IMR-90 (cell line): ENCODE results near the gene POU2F1. TPM values are rescaled to one million over a fixed set of nuclear protein-coding genes. Genes with fewer than 3 reads are reported as not detected.

Experiments used
- ATAC-seq: fragments of 200-7000 bp; cut with Tn5 transposase; 2 replicates; pipeline ENCODE4 v1.9.1; 2020; ENCODE audit warnings: low read depth, mild to moderate bottlenecking, moderate library complexity
- BruUV-seq: library from RNA; stranded (reverse); fragments of 400-500 nt; replicated peaks from 2 replicates; lab custom pipeline; 2021; lab: Mats Ljungman, UMichigan
- CTCF ChIA-PET: fragments of 300-600 bp; formaldehyde crosslinking; extraction: SDS; loops from one replicate; lab custom pipeline; 2021; ENCODE audit warnings: antibody characterized with exemption; lab: Yijun Ruan, JAX
- POLR2A ChIA-PET: fragments of 300-600 bp; sonication (Branson Sonifier 250); formaldehyde crosslinking; loops from one replicate; lab custom pipeline; 2022; ENCODE audit warnings: antibody characterized with exemption; ENCODE audit not compliant: unreplicated experiment; lab: Charles Lee
- DNase-seq: peaks from one replicate; pipeline ENCODE4 v3.0.0; 2013
- H2AFZ ChIP-seq: replicated peaks from 2 replicates; pipeline ENCODE3; 2013; ENCODE audit warnings: low read length, mild to moderate bottlenecking; ENCODE audit not compliant: poor library complexity
- H2AK5ac ChIP-seq: 2 replicates; pipeline ENCODE4 v1.6.1; 2013; ENCODE audit warnings: low read depth, low read length, inconsistent platforms
- H2AK9ac ChIP-seq: replicated peaks from 2 replicates; pipeline ENCODE3; 2013; ENCODE audit warnings: mild to moderate bottlenecking, low read depth, low read length, moderate library complexity; ENCODE audit not compliant: poor library complexity
- H2BK120ac ChIP-seq: 2 replicates; pipeline ENCODE4 v1.6.1; 2013; ENCODE audit warnings: low read depth, low read length, inconsistent platforms
- H2BK15ac ChIP-seq: 3 replicates; pipeline ENCODE4 v1.6.1; 2013; ENCODE audit warnings: low read depth, low read length, inconsistent platforms
- H2BK20ac ChIP-seq: 2 replicates; pipeline ENCODE4 v1.6.1; 2013; ENCODE audit warnings: low read depth, mild to moderate bottlenecking, inconsistent platforms, low read length, moderate library complexity
- H2BK5ac ChIP-seq: 2 replicates; pipeline ENCODE4 v1.6.1; 2013; ENCODE audit warnings: mild to moderate bottlenecking, low read depth, low read length, inconsistent platforms; ENCODE audit not compliant: poor library complexity, severe bottlenecking
- H3K14ac ChIP-seq: replicated peaks from 2 replicates; pipeline ENCODE4 v1.6.1; 2013; ENCODE audit warnings: low read depth, low read length, inconsistent platforms
- H3K18ac ChIP-seq: 2 replicates; pipeline ENCODE4 v1.6.1; 2013; ENCODE audit warnings: low read depth, low read length, control low read depth
- H3K23ac ChIP-seq: 2 replicates; pipeline ENCODE4 v1.6.1; 2013; ENCODE audit warnings: low read depth, low read length, inconsistent platforms
- H3K27ac ChIP-seq: 2 replicates; pipeline ENCODE4 v1.5.1; 2013; ENCODE audit warnings: mild to moderate bottlenecking, control low read depth, low read length; ENCODE audit not compliant: insufficient read depth
- H3K27me3 ChIP-seq: 2 replicates; pipeline ENCODE4 v1.6.1; 2013; ENCODE audit warnings: low read length; ENCODE audit not compliant: control insufficient read depth, insufficient read depth
- H3K36me3 ChIP-seq: 2 replicates; pipeline ENCODE4 v1.6.1; 2013; ENCODE audit warnings: low read length, mixed read lengths; ENCODE audit not compliant: control insufficient read depth, insufficient read depth
- H3K4ac ChIP-seq: 2 replicates; pipeline ENCODE4 v1.6.1; 2013; ENCODE audit warnings: low read depth, low read length, inconsistent platforms
- H3K4me1 ChIP-seq: 2 replicates; pipeline ENCODE4 v1.6.1; 2013; ENCODE audit warnings: low read length, mixed read lengths; ENCODE audit not compliant: control insufficient read depth, insufficient read depth
- H3K4me2 ChIP-seq: 2 replicates; pipeline ENCODE4 v1.6.1; 2013; ENCODE audit warnings: low read depth, mild to moderate bottlenecking, control low read depth, low read length, moderate library complexity
- H3K4me3 ChIP-seq: 2 replicates; pipeline ENCODE4 v1.5.1; 2013; ENCODE audit warnings: low read depth, mild to moderate bottlenecking, control low read depth, low read length, moderate library complexity; ENCODE audit not compliant: insufficient read depth
- H3K56ac ChIP-seq: 2 replicates; pipeline ENCODE4 v1.6.1; 2013; ENCODE audit warnings: low read length, inconsistent platforms; ENCODE audit not compliant: insufficient read depth; ENCODE audit errors: extremely low read depth
- H3K79me1 ChIP-seq, 2 experiments: 2 replicates each; pipeline ENCODE4 v1.6.1; 2013; ENCODE audit warnings: low read length in 2 of 2, inconsistent platforms in 1 of 2, low read depth in 1 of 2
- H3K9ac ChIP-seq: 2 replicates; pipeline ENCODE4 v1.6.1; 2013; ENCODE audit warnings: low read depth, low read length, control low read depth
- H3K9me1 ChIP-seq: 2 replicates; pipeline ENCODE4 v1.6.1; 2013; ENCODE audit warnings: low read length, inconsistent platforms; ENCODE audit not compliant: insufficient read depth
- H3K9me3 ChIP-seq: 2 replicates; pipeline ENCODE4 v1.6.1; 2013; ENCODE audit warnings: low read length; ENCODE audit not compliant: control insufficient read depth, insufficient read depth
- H4K20me1 ChIP-seq: 2 replicates; pipeline ENCODE4 v1.6.1; 2013; ENCODE audit warnings: low read length, inconsistent platforms; ENCODE audit not compliant: insufficient read depth
- H4K5ac ChIP-seq: 2 replicates; pipeline ENCODE4 v1.6.1; 2013; ENCODE audit warnings: mild to moderate bottlenecking, low read depth, low read length, control low read depth
- H4K8ac ChIP-seq, 2 experiments: 2 replicates each; pipeline ENCODE4 v1.6.1; 2013; ENCODE audit warnings: low read depth in 2 of 2, low read length in 2 of 2, control low read depth in 1 of 2, inconsistent platforms in 1 of 2
- H4K91ac ChIP-seq: 2 replicates; pipeline ENCODE4 v1.6.1; 2013; ENCODE audit warnings: low read depth, low read length, inconsistent platforms; ENCODE audit not compliant: insufficient read depth
- CEBPB ChIP-seq: IDR thresholded peaks from 2 replicates; pipeline ENCODE4 v1.6.1; 2012; ENCODE audit warnings: low read depth, low read length, improper control_type of control experiment
- CTCF ChIP-seq: conservative IDR thresholded peaks from 2 replicates; pipeline ENCODE4 v1.5.1; 2012; ENCODE audit warnings: mild to moderate bottlenecking, low read depth, low read length, improper control_type of control experiment
- FOS ChIP-seq: fragments of 150-350 bp; IDR thresholded peaks from 2 replicates; pipeline ENCODE4 v1.6.1; 2016; ENCODE audit warnings: low read depth, low read length
- RCOR1 ChIP-seq: IDR thresholded peaks from 2 replicates; pipeline ENCODE4 v1.6.1; 2012; ENCODE audit warnings: mild to moderate bottlenecking, low read length, improper control_type of control experiment; ENCODE audit not compliant: insufficient replicate concordance
- RFX5 ChIP-seq: IDR thresholded peaks from 2 replicates; pipeline ENCODE4 v1.8.0; 2012; ENCODE audit warnings: low read depth, mild to moderate bottlenecking, low read length, moderate library complexity
- USF2 ChIP-seq: fragments of 150-350 bp; IDR thresholded peaks from 2 replicates; pipeline ENCODE4 v1.6.1; 2017; ENCODE audit warnings: mild to moderate bottlenecking, antibody characterized with exemption, low read length, low read depth
- WGBS, 2 experiments: methylation state at CpG; one replicate each; pipeline versions ENCODE4 v1.1.5 to v1.1.7; 2013; ENCODE audit warnings: missing lambda C conversion rate in 2 of 2; ENCODE audit not compliant: insufficient read length in 1 of 2; ENCODE audit errors: extremely low coverage in 2 of 2; 5-methylcytosine and 5-hydroxymethylcytosine counted together
- dilution Hi-C: fragments of 300-500 bp; cut with HindIII; formaldehyde crosslinking; loops from one replicate; pipeline ENCODE4 v1.14.3; 2018; ENCODE audit warnings: low sequenced_read_pairs; ENCODE audit not compliant: unreplicated experiment
- in situ Hi-C: fragments of 300-500 bp; cut with MboI; formaldehyde crosslinking; loops from 3 replicates; pipeline ENCODE4 v1.14.3; 2019; ENCODE audit warnings: low sequenced_read_pairs, inconsistent platforms, mixed read lengths
- intact Hi-C: fragments of 100-400 bp; cut with micrococcal nuclease; formaldehyde crosslinking; loops from 2 replicates; pipeline ENCODE4 v1.10.0; 2022
- polyA plus RNA-seq, 3 experiments: library from polyadenylated mRNA; depleted of rRNA; stranded (reverse); fragments of >200 nt; gene quantifications; 2 replicates each; pipeline ENCODE4 v1.2.3, GENCODE V29; 2012; ENCODE audit warnings: low replicate concordance in 1 of 3
- total RNA-seq: library from RNA; depleted of rRNA; stranded (reverse); fragments of >200 nt; gene quantifications from 2 replicates; pipeline ENCODE4 v1.2.3, GENCODE V29; 2012

The POU2F1 gene
- total and polyA plus RNA-seq, 2 of the 4 experiments (the other 2 are of a cell fraction) = 1.2 to 3.4 TPM

GRCh38 chr1:167331650-167332049 is 111.0 kb downstream of the POU2F1 start:
- no CpG with 5 or more reads among the region's 2 CpGs for WGBS, 2 experiments
- Histone ChIP-seq H3K79me1 (no peaks in the 10 kb centered on the region; a peak in 1 of 4 replicates), H2BK20ac (no peak overlapping the region), H2BK5ac (no peak overlapping the region), H3K4ac (no peak overlapping the region), H3K9ac (no peak overlapping the region), H3K4me2 (no peak overlapping the region), H3K27ac (no peak overlapping the region), H2BK120ac (no peak overlapping the region), H3K27me3 (no peaks in the 10 kb centered on the region), H2BK15ac (no peak overlapping the region), H2AK9ac (no peak overlapping the region), H3K4me1 (no peaks in the 10 kb centered on the region), H4K20me1 (no peaks in the 10 kb centered on the region), H2AFZ (no peak overlapping the region), H3K9me1 (no peaks in the 10 kb centered on the region), H3K14ac (no peak overlapping the region), H2AK5ac (no peak overlapping the region), H4K91ac (no peak overlapping the region), H4K5ac (no peak overlapping the region), H3K4me3 (no peak overlapping the region), H3K36me3 (no peaks in the 10 kb centered on the region), H3K56ac (no peak overlapping the region), H3K23ac (no peak overlapping the region), H3K18ac (no peak overlapping the region), H3K9me3 (no peaks in the 10 kb centered on the region), H4K8ac (no peak overlapping the region)
- ChIA-PET CTCF (no interaction called here), POLR2A (no interaction called here)
- DNase-seq (no peak), ATAC-seq (no peak)
- dilution Hi-C loops = no loop called here
- TF ChIP-seq CEBPB (no peak), RCOR1 (no peak), RFX5 (no peak), FOS (no peak), USF2 (no peak), CTCF (no peak)
- BruUV-seq = no TSS peak
- intact Hi-C loops = no loop called here
- in situ Hi-C loops = no loop called here
